GM19099 (cell line): ENCODE results near the gene C6orf47.

ENCODE experiments used
- POLR2A ChIP-seq: IDR thresholded peaks from 3 replicates; pipeline ENCODE4 v1.6.1; 2011; ENCODE audit warnings: low read depth; ENCODE audit not compliant: insufficient read length; ENCODE audit errors: extremely low read depth

Gene C6orf47

DNA sequence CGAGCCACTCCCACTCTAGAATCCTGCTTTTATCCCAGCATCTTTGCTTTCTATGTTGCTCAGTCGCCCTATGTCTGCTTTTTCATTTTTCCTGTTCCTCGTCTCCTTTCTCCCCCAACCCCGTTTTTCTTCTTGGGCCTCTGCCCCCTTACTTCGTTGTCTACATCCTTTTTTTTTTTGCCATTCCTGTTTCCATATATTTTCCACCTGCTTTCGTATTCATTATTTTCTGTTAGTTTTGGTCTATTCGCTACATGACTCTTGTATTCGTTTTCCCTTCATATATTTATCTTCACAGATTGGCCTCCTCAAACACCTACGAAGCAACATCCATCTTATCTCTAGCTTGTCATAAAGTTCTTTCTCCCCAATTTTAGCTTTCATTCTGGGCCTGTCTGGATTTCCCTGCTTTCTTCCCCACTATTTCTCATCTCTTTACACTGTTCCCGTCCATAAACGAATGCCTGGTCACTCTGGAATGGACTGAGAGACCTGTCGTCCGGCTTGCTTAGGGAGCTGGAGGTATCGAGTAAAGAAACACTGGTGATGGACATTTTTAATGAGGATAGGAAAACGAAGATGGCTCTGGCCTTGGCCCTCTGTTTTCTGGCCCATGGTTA is 39.1 kb downstream of the C6orf47 start:
- TF ChIP-seq POLR2A = no peak

DNA sequence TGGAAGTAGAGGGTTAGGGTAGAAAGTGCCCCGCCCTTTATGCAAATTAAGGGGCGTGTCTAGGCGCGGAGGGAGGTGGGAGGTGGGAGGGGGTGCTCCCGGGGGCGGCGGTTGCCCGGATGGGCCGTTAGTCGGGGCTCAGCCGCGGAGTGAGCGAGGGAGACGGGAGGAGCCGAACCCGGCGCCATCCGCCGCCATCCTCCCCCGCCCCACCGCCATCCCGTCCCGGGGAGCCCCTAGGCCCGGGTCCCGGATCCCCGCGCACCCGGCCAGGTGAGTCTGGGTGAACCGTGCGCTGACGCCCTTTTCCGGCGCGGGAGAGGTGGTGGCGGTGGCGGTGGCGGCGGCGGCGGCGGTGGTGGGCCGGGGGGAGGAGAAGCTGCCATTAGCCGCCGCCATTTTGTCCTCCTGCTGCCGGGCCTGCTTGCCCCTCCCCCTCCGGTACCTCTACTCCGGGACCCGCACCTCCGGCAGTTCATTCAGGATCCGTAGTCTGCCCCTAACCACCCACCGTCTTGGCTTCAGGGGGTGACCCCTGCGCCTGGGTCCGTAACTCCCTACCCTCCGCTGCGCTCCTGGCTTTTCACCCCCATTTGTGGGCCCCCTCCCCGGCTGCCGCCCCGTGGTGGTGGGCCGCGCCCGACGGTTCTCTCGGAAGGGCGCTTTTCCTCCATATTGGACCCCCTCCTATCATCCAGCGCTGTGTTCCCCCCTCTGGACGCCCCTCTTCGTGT is 39.8 kb downstream of the C6orf47 start, which contains the start of gene PRRC2A:
PRRC2A (plus strand) TSS at position 130 of the 734 bp plus-strand sequence. CDS start 2,075 bp downstream, outside the sequence.
- TF ChIP-seq POLR2A = peak; percentile 69

- peak; percentile 86 for TF ChIP-seq POLR2A
These were observed 40.6 kb downstream of the C6orf47 start for GRCh38 chr6:31619805-31620585.

- no peak for TF ChIP-seq POLR2A
These were observed 43.6 kb downstream of the C6orf47 start for GRCh38 chr6:31617010-31617409.

GRCh38 chr6:31615748-31616147 is 44.8 kb downstream of the C6orf47 start:
- TF ChIP-seq POLR2A = no peak

DNA sequence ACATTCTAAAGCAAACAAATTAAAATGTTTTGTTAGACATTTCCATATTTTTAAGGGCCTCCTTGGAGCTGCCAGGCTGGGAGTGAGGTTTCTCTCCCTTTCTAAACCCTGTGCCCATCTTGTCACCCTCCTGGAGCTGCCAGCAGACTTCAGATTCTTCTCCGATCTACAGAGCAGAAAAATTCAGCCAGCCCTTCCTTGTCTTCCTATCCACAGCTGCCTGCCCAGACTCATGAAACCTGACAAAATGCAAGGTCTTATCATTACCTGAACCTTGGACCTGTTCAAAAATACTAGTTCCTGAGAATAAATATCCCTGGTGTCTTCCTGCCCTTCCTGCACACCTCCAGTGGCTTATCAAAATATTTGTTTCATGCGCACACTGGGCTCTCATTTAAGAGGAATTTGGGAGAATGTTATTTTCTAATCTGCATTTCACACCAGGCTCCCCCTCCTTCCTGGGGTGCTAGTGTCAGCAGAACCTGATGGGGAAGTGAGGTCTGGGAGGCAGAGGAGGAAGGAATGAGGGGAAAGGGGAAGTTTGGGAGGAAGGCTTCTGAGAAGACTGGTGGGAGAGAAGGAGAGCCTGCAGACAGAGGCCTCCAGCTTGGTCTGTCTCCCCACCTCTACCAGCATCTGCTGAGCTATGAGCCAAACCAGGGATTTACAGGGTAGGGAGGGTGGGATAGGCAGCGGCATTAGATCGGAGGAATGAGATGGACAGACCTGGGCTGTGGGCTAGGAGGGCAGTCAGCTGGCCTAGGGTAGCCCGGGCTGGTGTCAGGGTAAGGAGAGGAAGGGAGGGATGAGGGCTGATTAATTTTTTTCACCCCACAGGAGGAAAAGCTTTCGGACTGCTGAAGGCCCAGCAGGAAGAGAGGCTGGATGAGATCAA is 45.6 kb downstream of the C6orf47 start, which contains the start of gene AIF1:
AIF1 (plus strand) TSS at position 551 of the 895 bp plus-strand sequence; CDS start at position 647, 96 bp downstream.
- TF ChIP-seq POLR2A = no peak

- peak; percentile 30 for TF ChIP-seq POLR2A
These were observed 46.4 kb downstream of the C6orf47 start for GRCh38 chr6:31614075-31614619.

DNA sequence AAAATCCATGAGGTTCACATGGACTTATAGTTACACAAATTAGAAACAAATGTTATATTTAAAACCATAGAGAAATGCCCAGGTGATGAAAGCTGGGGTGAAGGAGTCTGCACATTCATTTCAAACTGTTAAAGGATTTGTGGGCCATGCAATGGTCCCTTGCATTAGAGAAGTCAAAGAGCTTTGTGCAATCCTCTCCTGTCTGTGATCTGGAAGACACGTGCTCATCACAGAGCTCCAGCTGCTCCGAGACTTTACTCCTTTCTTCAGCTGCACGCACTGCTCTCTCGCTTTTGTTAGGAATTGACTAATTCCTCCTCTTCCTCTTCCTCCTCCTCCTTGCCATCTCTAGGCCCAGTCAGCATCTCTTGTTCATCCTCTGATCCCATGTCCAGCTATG is 49.6 kb downstream of the C6orf47 start:
- TF ChIP-seq POLR2A = no peak

GRCh38 chr6:31609519-31610406 is 50.8 kb downstream of the C6orf47 start:
- no peak for TF ChIP-seq POLR2A
